ENCODE data around the gene TUBB8B.
"Not testable (repeated sequence)": the region's sequence is repeated elsewhere in the genome, so short reads cannot be mapped to it uniquely, and the experiment has no call there.

TUBB8B gene

DNA sequence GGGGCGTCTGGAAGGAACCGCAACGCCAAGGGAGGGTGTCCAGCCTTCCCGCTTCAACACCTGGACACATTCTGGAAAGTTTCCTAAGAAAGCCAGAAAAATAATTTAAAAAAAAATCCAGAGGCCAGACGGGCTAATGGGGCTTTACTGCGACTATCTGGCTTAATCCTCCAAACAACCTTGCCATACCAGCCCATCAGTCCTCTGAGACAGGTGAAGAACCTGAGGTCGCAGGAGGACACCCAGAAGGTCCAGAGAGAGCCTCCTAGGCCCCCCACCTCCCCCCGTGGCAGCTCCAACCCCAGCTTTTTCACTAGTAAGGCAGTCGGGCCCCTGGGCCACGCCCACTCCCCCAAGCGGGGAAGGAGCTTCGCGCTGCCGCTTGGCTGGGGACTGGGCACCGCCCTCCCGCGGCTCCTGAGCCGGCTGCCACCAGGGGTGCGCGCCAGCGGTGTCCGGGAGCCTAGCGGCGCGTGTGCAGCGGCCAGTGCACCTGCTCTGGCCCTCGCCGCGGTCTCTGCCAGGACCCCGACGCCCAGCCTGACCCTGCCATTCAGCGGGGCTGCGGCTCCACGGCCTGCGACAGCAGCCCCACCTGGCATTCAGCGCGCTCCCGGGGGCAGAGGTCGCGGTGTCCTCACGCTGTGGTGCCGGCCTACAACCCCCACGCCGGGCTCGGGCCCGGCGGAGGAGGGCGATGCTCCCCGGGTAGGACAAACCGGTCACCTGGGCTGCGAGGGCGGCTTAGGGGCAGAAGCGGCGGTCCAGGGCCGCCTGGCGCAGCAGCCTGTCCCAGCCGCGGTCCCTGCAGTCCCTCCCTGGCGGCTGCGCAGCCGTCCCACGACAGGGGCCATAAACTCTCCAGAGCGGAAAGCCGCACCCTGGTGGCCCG lies 37.8 kb downstream of the TUBB8B start:
- DNase-seq, result not testable (repeated sequence)

- not testable (repeated sequence) for DNase-seq
Measured at GRCh38 chr18:10624-11184, 38.7 kb downstream of the TUBB8B start.

GRCh38 chr18:9937-10336 lies 39.5 kb downstream of the TUBB8B start:
- not testable (repeated sequence) for DNase-seq
